GM18858 (cell line): Measurements from ENCODE around the gene ATP5MC2.
"Not testable (repeated sequence)": the region's sequence is repeated elsewhere in the genome, so short reads cannot be mapped to it uniquely, and the experiment has no call there.

Experiments used
- ATAC-seq: cut with Tn5 transposase; IDR thresholded peaks from one replicate; pipeline ENCODE4 v1.9.1; 2021; ENCODE audit not compliant: unreplicated experiment

Gene ATP5MC2

GRCh38 chr12:53653595-53653994, 22.3 kb downstream of the ATP5MC2 start:
- no peak for ATAC-seq

DNA sequence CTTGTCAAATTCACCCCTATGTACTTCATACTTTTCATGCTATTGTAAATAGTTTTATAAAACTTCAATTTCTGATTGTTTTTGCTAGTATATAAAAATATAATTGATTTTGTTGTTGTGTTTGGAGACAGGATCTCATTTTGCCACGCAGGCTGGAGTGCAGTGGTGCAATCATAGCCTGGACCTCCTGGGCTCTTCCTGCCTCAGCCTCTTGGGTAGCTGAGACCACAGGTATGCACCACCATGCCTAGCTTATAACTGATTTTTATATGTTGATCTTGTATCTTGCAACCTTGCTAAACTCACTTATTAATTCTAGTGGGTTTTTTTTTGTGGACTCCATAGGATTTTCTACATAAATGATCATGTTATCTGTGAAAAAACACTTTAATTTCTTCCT, 23.5 kb downstream of the ATP5MC2 start:
- ATAC-seq, result no peak

- no peak for ATAC-seq
Observed at GRCh38 chr12:53651737-53652136, 24.1 kb downstream of the ATP5MC2 start.

DNA sequence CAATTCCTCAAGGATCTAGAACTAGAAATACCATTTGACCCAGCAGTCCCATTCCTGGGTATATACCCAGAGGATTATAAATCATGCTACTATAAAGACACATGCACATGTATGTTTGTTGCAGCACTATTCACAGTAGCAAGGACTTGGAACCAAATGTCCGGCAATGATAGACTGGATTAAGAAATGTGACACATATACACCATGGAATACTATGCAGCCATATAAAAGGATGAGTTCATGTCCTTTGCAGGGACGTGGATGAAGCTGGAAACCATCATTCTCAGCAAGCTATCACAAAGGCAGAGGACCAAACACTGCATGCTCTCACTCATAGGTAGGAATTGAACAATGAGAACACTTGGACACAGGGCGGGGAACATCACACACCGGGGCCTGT, 29.6 kb downstream of the ATP5MC2 start:
- ATAC-seq, result not testable (repeated sequence)

- ATAC-seq, result no peak
Observed at GRCh38 chr12:53645165-53645564, 30.7 kb downstream of the ATP5MC2 start.

- no peak for ATAC-seq
Observed at GRCh38 chr12:53644133-53644532, 31.8 kb downstream of the ATP5MC2 start.

GRCh38 chr12:53643232-53643979, 32.5 kb downstream of the ATP5MC2 start:
- no peak for ATAC-seq

- ATAC-seq, result no peak
Observed at GRCh38 chr12:53638057-53638456, 37.8 kb downstream of the ATP5MC2 start.

DNA sequence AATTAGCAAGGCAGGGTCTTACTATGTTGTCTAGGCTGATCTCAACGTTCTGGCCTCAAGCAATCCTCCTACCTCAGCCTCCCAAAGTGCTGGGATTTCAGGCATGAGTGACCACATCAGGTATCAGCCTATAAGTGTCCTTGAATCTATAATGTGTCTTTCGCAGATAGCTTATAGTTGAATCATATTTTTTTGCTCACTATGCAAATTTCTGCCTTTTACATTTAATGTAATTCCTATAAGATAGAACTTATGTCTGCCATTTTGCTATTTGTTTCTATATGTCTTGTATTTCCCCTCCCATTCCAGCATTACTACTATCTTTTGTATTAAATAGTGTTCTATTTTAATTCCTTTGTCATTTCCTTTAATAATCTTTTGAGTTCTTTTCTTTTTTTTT, 39.2 kb downstream of the ATP5MC2 start:
- no peak for ATAC-seq

- ATAC-seq, result not testable (repeated sequence)
Observed at GRCh38 chr12:53635708-53636107, 40.2 kb downstream of the ATP5MC2 start.

DNA sequence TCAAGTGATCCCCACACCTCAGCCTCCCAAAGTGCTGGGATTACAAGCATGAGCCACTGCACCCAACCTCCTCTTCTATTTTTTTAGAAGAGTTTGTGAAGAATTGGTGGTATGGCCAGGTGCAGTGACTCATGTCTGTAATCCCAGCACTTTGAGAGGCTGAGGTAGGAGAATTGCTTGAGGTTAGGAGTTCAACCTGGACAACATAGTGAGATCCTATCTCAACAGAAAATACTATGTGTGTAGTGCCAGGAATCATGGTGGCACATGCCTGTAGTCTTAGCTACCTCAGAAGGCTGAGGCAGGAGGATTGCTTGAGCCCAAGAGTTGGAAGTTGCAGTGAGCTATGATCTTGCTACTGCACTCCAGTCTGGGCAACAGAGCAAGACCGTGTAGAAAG, 44.2 kb downstream of the ATP5MC2 start:
- ATAC-seq, result no peak

DNA sequence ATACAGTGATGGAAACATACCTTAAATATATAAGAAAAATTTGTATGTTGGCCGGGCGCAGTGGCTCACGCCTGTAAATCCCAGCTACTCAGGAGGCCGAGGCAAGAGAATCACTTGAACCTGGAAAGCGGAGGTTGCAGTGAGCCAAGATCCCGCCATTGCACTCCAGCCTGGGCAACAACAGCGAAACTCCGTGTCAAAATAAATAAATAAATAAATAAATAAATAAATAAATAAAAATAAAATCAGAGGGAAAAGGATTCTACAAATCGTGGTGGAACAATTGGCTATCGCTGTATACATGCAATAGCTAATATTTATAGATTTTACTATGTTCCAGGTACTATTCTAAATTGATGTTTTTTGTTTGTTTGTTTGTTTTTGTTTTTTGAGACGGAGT, 48.0 kb downstream of the ATP5MC2 start:
- ATAC-seq, result no peak

- ATAC-seq, result peak; percentile 4
Observed at GRCh38 chr12:53626702-53627169, 49.1 kb downstream of the ATP5MC2 start.

DNA sequence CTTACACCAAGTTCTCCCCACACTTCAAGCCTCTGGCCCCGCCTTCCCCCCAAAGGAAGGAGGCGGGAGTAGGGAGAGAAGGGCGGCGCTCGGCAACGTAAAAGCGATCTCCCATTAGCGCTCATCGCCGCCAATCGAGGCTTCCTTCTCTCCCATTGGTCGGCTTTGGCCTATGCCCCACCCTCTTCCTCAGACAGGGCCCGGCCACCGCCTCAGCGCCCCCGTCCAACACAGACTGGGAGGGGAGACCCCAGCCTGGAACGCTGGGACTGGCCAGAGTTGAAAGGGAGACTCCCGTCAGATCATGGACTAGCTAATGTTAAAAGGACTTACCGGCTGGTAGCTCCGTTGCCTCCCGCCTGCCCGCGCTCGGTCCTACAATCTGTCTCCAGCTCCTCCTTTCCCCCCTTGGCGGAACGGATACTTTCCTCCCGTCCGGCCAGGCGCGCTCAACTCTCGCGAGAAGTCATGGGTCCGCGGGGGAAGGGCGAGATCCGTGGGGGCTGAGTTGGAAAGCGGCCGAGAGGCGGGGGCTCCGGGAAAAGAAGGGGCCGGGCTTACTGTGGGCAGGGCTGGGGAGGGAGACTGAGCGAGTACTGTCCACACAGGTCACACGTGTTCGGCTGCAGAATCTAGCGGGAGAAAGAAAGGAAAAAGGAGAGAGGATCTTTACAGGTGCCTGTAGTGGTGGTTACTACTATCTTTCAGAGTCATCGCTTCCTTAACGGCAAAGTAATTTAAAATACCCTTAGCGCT, 49.8 kb downstream of the ATP5MC2 start, which contains the start of gene ATF7:
Gene ATF7 (minus strand): TSS at position 437 of the 756 bp plus-strand sequence. CDS start 25,382 bp downstream, outside the sequence.
- peak; percentile 89 for ATAC-seq

DNA sequence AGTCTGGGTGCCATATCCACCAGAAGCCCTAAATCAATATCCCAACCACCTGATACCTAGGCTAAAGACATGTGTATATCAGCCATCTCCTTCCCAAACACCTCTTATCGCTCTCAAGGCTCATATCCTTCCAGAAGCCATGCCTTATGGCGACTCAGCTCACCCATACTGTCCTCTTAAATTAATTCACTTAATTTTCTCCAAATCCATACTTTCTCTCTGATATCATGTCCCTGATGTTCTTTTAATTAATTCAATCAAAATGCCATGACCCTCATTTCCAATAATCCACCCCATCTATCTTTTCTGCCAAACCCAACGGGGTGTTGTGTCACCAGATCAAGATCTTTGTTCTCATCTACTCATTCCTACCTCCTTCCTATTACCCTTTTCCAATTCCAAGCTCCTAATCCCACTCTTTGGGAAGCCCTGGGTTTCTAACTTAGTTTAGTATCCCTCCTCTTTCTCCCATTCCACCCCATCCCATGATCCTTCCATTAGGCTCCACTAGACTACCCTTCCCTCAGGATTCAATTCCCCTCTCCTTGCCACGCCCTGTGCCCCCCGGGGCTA, 50.4 kb downstream of the ATP5MC2 start:
- no peak for ATAC-seq

- no peak for ATAC-seq
Observed at GRCh38 chr12:53624956-53625355, 50.9 kb downstream of the ATP5MC2 start.

GRCh38 chr12:53624458-53624857, 51.4 kb downstream of the ATP5MC2 start:
- no peak for ATAC-seq

DNA sequence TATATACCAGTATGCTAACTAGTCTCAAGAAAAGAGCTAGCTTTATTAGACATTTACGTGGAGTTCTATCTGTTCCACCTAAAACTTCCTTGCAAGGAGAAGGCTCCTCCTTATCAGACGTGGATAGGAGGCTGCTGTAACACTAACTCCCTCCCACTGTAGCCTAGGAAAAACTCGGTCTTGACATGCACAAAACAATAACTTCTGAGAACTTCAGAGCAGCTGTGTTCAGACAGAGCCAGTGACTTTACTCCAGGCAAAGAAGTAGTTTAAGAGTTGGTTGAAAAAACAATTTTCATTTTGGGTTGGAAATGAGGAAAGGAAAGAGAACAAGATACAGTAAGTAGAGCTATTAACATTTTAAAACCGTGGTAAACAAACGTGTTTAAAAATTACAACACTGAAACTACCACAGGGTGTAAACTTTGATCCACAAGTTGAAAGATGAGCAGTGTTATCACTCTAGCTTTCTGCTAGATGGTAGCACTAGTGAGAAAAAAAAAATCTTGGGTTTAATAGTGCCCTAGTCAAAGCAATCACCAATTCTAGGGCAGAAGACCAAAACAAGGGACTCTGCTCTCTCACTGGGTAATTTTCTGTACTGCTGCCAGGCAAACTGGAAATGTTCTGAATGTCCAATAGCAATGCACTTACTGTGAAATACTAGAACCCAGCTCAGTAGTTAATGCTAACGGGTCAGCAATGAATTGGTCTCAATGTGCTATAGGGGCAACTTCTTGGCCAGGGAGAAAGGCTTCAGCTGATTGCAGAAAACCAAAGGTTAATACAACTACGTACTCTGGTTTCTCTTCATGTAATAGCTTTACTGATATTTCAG, 52.1 kb downstream of the ATP5MC2 start:
- no peak for ATAC-seq

- no peak for ATAC-seq
Observed at GRCh38 chr12:53622724-53623123, 53.2 kb downstream of the ATP5MC2 start.

- ATAC-seq, result no peak
Observed at GRCh38 chr12:53618275-53618674, 57.6 kb downstream of the ATP5MC2 start.

GRCh38 chr12:53617700-53618099, 58.2 kb downstream of the ATP5MC2 start:
- ATAC-seq, result no peak
